ENCODE results near the gene PRTG.
A peak's percentile ranks its signal among the peaks of the same experiment; 100 is the strongest.
"Not testable (repeated sequence)": the region's sequence is repeated elsewhere in the genome, so short reads cannot be mapped to it uniquely, and the experiment has no call there.

PRTG gene

DNA sequence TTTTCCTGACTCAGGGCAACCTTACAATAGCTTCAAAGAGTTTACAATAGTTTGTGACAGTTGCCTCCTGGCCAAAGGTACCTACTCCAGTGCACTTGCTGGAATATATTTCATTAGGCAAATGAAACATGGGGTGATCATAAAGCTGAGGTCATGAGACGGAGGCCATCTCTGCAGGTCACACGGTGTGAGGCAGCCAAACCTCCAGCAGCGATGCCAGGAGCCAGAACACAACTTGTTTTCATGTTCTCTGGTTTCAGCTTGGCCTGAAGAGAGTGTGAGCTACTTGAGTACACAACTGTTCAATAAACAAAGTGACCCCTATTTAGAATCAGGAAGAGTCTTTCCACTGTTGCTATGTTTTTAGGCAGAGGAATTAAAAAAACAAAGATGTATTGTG, 112.1 kb downstream of the PRTG start:
- no peak for DNase-seq

DNA sequence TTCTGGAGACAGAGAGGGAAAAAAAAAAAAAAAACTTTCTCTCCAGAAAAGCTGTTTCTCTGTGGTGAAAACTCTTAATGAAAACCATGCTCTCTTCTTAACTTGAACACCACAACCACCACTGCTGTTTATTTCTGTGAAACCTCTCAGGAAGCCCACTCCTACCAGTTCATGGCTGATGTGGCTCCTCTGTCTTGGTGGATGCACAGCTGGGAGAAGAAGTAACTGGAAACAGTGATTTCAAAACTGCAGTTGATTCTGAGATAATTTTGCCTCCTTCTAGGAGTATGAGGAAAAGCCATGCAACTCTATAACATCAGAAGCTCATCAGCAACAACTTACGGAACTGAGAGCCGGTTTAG, 114.6 kb downstream of the PRTG start:
- no peak for DNase-seq

DNA sequence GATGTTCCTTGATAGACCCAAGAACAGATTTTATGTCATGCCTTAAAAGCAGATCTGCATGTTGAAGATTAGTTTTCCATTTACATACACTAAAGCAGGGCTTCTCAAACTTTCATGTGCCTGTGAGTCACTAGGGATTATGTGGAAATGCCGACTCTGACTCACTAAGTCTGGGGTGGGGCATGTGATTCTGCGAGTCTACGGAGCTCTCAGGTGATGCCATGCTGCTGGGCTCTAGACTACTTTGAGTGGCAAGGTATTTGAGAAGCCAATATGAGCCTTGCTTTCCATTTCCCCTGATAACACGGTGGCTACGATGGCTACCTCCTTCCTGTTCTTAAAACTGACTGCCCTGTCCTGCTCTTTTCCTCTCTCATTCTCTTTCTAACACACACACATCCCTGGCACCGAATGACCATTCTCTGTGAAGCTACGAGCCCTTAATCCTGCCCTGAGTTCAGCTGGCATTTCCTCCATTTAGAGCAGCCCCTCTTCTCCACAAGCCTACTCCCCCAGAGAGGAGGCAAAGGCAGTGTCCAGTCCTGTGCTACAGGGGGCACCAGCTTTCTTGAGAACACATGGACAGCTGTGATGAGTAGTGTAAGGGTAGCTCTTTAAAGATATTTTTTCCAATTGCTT, 115.1 kb downstream of the PRTG start:
- DNase-seq, result no peak

DNA sequence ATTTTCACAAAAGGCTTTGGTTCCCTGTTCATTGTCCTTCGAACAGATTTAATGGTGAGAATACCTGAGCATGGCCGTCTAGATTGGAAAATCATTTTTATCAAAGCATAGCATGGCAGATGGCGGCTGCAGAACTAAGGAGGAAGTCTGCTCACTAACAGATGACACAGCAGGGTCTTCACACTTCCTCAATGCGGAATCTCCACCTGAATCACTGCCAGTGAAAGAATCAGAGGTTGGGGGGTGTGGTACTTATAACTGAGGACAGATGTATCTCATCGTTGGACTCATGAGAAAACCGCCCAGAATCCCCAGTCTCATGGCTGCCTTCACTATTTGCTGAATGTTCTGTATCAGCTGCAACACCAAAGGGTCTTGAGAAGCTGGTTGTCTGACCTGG, 123.2 kb downstream of the PRTG start:
- DNase-seq, result no peak

DNA sequence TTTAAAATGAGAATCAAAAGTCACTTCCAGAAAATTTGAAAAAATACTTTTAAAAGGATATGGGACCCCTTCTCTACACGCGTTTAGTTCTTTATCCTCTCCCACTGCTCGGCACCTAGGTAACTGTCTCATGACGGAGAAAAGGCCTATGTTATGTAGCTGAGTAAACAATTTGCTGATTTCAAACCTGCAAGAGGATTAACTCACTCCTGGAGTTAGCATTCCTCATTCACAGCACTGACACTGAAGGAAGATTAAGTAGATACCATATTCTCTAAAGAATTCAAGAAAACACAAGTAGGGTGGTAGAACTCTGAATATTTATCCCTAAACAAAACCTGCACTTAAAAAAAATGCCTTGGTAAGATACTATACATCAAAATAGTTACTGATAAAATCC, 124.6 kb downstream of the PRTG start:
- no peak for DNase-seq

DNA sequence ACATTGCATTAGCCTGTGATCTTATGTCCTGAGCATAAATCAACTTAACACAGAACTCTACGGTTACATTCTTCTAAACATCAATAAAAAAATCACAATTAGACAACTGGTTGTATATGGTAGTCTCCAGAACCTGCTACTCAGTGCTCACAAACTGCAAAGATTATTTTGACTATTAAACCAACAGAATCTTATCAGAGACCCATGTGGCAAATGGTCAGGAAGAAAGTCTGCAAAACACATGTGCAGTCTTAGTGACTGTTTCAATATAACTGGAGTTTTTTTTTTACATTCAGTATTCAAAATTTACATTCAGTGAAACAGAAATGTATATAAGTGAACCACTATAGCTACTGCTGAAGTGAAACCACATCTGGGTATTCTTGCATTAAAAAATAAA, 127.5 kb downstream of the PRTG start:
- no peak for DNase-seq

DNA sequence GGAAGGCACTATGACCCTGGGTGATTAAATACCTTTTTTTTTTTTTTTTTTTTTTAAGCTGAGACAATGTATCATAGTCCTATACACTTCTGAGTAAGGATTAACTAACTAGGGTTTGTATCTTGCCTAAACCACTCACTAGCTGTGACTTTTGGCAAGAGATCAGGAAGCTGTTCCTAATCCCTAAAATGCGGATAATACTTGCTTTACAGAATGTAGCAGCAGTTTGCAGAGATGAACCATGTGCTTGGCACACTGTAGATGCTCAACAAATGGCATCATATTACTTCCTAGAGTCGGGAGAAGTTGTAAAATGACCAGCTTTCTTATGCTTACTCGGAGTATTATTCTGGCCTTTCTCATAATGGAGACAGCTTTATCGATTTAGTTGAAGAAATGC, 129.2 kb downstream of the PRTG start:
- DNase-seq, result no peak

DNA sequence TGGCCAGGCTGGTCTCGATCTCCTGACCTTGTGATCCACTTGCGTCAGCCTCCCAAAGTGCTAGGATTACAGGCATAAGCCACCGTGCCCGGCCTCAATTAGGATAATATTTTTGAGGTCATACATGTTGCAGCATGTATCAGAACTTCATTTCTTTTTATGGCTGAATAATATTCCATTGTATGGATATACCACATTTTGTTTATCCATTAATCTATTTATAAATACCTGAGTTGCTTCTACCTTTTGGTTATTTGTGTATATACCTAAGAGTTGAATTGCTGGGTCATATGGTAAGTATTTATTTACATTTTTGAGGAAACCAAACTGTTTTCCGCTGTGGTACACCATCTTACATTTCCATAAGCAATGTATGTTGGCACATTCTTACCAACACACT, 136.7 kb downstream of the PRTG start:
- no peak for DNase-seq

DNA sequence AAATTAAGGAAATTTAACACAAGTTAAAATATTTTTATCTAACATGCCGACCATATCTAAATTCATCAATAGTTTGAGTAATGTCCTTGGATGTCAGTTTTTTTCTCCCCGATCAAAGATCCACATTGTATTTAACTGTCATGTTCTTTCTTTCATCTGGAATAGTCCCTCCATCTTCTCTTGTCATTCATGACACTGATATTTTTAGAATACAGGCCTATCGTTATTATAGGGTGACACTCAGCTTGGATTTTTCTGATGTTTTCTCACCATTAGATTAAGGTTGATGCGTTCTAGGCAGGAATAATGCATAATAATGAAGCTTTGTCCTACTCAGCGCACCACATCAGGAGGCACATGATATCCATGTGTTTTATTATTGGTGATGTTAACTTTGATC, 141.6 kb downstream of the PRTG start:
- DNase-seq, result no peak

DNA sequence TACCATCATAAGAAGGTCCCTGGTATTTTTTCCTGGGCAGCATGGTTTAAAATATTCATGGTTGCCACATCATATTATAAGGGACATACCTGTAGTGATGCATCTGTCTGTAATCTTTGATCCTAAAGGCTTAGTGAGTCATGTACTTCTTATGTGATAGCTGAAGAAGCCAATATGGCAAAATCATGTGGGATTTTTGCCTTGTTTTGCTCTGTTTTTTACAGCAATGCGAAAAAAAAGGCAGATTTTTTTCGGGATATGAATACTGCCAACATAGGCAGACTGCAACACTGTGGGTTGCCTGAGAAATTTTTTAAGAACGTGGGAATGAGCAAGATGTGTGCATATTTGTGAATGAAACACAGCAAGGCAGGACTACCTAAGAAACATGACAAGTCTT, 143.5 kb downstream of the PRTG start:
- DNase-seq, result no peak

DNA sequence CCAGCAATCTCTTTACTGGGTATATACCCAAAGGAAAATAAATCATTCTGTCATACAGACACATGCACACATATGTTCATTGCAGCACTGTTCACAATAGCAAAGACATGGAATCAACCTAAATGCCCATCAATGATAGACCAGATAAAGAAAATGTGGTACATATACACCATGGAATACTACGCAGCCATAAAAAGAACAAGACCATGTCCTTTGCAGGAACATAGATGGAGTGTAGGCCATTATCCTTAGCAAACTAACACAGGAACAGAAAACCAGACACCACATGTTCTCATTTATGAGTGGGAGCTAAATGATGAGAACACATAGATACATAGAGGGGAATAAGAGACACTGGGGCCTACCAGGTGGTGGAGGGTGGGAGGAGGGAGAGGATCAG, 149.9 kb downstream of the PRTG start:
- not testable (repeated sequence) for DNase-seq

DNA sequence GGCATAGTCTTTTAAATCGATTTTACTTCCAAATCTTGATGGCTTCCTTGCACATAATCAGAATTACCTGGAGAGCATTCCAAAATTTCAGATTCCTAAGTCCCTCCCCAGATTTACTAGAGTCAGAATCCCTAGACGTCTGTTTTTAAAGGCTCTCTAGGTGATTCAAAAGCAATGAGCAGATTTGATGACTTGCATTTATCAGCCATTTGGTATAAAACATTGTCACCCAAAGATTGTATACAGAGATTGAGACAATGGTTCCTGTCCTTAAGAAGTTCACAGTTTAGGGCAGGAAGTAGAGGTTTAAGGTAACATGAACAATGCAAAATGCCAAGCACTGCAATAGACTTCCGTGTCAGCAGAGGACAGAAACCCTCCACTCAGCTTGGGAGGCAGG, 152.2 kb downstream of the PRTG start:
- DNase-seq, result no peak

DNA sequence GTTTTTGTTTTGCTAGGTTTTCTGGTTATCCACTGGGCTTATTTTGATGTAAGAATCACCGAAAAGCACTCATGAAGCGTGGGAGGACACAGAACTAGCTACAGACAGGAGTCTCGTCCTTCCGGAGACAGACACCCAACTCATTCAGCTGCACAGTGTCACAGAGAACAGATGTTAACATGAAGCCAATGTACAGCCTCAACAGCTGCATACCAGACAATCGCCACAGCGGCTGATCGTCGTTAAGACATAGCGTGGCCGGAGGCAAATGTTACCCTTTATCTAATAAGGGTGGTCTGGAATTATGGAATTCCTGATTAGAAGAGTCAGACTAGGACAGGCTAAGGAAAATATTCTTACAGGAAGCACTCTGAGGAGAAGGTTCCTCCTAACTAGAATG, 153.7 kb downstream of the PRTG start:
- no peak for DNase-seq

DNA sequence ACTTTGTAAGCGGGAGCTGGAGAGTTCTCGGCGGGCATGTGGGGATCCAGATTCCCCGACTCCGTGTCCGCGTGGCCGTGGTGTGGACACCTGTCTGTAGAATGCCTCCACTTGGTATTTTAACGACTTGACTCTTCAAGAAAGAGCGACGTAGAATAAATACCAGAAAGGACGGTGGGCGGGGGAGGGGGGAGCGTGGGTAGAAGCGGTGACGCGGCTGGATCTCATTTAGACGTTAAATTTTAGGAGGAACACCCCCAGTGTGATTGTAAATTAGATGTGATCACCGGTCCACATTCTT, 154.2 kb downstream of the PRTG start:
- DNase-seq, result no peak

DNA sequence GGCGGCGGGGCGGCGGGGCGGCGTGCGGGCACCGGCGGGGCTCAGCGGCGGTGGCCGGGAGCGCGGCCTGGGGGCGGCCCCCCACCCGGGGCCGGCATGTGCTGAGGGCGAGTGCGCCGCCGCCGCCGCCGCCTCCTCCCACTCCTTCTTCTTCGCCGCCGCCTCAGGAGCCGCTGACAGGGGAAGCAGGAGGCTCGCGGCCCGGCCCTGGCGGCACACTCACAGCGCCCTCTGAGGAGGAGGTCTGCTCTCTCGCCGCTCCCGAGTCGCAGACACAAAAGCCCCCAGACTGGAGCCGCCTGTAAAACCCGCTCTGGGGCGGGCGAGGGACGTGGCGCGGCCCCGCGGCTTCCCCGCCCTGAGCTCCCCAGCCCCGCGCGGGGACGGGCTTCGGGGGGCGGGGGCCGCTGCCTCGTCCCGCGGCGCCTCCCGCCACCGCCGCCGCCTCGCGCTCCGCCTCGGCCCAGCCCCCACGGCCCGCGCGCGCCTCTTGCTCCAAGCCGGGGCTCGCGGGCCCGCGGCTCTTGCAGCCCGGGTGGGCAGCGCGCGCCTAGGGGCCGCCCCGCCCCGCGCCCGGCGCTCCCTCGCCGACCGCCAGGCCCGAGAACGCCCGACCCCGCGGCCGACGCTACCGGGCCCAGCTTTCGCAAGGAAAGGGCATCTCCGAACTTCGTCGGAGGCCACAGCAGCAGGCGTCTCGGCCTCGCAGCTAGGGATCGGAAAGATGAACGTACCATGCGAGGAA, 154.7 kb downstream of the PRTG start, which contains the start of gene PYGO1:
Gene PYGO1, minus strand, starts transcription at position 276 of the 745 bp plus-strand sequence. CDS start 462 bp downstream, outside the sequence.
- DNase-seq, result peak; percentile 2

DNA sequence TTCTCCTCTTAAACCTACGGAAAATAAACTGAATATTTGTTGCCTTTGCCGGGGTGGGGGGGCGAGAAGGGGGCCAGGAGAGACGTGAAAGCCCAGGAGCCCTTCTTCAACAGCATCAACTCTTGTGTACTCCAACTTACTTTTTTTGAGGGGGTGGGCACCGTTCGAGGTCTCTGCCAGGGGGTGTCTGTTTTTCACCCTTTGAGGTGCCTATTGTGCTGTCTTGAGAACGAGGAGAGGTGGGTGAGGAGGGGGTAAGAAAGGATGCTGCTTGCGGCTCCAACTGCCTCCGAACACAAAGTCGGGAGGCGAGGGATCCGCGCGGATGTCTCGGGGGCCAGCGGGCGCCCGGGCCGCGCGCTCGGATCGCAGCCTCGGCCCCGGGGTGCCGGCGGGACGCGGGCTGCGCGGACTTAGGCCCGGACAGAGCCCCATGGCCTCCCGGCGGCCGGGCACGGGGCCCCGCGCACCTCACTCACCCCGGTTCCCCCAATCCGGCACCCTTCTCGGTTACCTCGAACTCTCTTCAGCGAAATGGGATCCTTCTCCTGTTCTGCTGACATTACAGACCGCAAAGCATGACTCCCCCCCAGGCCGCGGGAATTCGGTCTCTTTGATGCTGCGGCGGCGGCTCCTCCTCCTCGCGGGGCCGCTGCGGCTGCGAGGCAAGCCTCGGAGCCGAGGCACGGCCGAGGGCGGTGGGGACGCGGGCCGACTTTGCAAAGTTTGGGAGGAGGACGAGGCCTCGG, 155.5 kb downstream of the PRTG start:
- no peak for DNase-seq

DNA sequence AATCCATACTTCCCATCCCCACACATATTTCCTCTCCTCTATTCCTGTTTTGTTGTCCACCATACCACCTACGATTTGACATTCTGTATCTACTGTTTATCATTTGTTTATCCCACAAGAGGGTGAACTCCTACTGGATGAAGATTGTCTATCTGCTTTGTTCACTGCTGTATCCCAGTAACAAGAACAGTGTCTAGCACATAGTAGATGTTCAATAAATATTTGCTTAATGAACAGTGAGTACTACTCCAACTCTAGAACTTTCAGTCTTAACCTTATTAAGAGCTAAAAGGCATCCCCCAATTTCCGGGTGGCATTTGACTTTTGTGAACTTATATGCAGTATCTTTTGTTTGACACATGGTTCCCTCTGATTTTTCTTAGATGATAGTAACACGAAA, 156.1 kb downstream of the PRTG start:
- no peak for DNase-seq

DNA sequence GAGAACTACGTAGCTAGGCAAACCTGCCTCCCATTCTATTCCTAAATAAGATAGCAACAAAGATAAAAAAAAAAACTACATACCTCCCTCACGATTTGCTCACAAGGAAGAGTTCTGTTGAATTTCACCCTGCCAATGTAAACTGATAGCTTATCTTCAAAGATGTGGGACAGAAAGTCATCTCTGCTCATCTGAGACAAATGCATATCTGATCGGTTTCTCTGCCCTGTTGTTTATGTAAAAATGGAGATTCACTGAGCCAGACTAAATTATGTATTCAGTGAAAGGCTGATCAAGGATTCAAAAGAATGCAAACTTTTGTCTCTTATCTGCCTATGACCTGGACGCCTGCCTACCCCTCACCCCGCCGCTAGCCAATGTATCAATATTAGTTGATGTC, 166.0 kb downstream of the PRTG start:
- no peak for DNase-seq

DNA sequence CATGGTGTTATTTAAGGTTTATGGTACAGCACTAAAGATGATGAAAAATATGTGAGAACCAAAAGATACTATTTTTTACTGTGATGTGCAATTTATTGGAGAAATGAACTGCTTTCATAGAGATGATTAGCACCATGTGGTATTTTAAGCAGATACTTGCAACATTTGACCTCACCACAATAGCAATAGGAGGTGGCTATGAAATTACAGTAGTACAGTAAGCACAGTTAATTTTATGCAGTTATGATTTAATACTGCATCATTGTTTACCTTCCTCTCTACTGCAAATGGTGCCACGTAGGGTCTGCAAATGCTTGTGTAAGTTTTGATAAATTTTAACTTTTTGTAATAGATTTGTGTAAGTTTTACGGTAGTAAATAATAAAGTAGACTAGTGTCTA, 168.9 kb downstream of the PRTG start:
- no peak for DNase-seq

DNA sequence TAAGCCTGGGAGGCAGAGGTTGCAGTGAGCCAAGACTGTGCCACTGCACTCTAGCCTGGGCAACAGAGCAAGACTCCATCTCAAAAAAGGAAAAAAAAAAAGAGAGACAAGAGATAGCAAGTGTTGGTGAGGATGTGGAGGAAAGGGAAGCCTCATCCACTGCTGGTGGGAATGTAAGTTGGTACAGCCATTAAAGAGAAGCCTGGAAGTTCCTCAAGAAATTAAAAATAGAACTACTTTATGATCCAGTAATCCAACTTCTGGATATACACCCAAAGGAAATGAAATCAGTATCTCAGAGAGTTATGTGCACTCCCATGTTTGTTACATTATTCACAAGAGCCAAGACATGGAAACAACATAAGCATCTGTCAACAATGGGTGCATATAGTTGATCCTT, 169.7 kb downstream of the PRTG start:
- no peak for DNase-seq

DNA sequence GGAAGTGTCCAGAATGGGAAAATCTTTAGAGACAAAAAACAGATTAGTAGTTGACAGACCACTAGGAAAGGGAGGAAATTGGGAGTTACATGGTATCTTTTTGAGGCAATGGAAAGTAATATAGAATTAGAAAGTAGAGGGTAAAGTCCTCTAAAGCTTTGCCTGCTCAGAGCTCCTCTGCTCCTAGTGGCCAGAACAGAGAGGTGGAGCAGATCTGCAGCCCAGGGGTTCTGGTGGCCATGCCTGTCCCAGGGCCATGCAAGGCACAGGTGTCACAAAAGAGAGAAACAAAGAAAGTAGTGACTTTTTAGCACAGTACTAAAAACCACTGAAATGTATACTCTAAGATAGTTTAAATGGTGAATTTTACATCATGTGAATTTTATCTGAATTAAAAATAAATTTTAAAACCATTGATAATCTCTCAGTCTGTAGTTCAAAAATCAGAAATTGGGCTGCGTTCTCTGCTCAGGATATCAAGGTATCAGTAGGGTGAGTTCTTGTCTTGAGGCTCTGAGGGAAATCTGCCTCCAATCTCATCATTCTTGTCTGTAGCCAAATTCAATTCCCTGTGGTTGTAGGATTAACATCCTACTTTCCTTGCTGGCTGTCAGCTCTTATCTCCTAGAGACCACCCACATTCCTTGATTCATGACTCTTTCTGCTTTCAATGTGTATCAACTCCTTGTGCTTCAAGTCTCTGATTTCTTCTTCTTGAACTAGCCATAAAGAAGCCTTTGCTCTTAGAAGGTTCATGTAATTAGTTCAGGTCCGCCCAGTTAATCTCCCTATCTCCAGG, 178.4 kb downstream of the PRTG start:
- DNase-seq, result no peak

DNA sequence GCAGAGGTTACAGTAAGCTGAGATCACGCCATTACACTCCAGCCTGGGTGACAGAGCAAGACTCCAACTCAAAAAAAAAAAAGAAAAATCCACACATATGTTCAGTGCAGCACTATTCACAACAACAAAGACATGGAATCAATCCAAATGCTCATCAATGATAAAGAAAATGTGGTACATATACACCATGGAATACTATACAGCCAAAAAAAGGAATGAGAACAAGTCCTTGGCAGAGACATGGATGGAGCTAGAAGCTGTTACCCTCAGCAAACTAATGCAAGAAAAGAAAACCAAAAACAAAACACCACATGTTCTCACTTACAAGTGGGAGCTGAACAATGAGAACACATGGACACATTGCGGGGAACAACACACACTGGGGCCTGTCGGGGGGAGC, 180.4 kb downstream of the PRTG start:
- DNase-seq, result no peak

All from CD4-positive, alpha-beta T cell treated with Interleukin-4 for 4 hours (primary cell).